Glomerular endothelial cell (primary cell): ENCODE results near the gene NKTR. TPM values are rescaled to one million over a fixed set of nuclear protein-coding genes. Genes with fewer than 3 reads are reported as not detected.
"Not testable (repeated sequence)": the region's sequence is repeated elsewhere in the genome, so short reads cannot be mapped to it uniquely, and the experiment has no call there.

ENCODE experiments used
- DNase-seq: peaks from one replicate; pipeline ENCODE4 v3.0.0-alpha.2; 2011; ENCODE audit warnings: low read depth, low spot score; ENCODE audit errors: extremely low read depth
- total RNA-seq: library from RNA; depleted of rRNA; stranded (reverse); fragments of >200 nt; gene quantifications from 2 replicates; pipeline ENCODE4 v1.2.3, GENCODE V29; 2015

NKTR gene
- 23.0 and 73.9 TPM in 2 replicates for total RNA-seq

DNA sequence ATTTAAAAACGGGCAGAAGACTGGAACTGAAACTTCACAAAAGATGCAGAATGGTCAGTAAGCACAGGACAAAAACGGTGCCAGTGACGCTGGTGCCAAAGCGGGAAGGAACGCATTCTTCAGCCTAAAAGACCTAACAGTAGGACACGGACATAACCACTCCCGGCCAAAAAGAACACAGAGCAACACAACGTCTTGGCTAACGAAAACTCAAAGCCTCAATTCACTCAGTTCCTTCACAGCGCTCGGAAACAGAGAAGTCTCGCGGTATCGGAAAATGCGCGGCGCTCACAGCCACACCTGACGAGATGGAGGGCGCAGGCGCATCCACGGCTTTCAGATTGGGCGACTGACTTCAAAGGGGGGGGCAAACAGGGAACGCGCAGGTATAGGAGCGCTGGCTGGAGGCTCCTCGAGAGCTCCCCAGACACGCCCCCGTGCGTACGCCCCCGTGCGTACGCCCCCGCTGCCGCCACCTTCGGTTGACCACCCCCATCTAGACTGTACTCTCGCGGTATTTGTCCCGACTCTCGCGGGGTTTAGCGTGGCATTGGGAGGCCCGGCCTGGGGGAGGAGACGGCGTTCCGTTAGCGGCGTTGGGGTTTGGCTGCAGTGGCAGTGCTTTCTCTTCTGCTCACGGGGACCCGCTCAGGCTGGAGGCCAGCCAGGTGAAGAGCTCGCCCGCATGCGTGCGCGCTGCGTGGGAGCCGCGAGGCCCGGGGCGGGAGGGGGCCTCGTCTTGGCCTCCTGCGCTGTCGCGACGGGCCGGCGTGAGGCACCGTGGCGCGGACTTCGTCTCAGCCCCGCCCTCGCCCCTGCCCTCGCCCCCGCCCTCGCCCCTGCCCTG, at the start of gene NKTR:
NKTR (plus strand) TSS at position 576 of the 847 bp plus-strand sequence. CDS start 321 bp downstream, outside the sequence.
- DNase-seq = peak; percentile 95

GRCh38 chr3:42552830-42553229, 47.7 kb upstream of the NKTR start:
- no peak for DNase-seq

DNA sequence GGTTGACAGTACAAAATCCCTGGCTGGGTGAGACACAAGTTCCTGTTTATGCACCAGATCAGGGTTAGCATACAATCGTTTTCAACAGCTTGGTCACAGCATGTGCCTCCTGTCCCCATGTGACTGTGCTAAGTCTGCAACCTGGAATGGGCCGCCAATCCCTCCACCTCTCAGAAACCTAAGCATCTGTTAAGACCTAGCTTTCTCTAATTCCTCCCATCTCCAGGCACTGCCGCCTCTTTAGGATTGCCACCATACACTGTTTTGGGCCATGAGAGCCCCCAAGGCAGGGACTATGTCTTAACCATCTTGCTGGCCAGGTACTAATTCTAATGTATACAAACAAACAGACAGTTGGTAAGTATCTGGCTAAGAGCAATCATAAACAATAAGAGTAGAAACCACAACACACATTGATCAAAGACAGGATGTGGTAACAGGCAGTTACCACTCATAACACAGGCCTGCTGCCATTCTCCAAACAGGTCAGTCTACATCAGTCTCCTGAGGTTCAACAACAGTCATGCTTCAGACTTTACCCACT, 44.3 kb upstream of the NKTR start:
- DNase-seq = no peak

GRCh38 chr3:42556817-42557216, 43.7 kb upstream of the NKTR start:
- DNase-seq = not testable (repeated sequence)

GRCh38 chr3:42557854-42558253, 42.6 kb upstream of the NKTR start:
- no peak for DNase-seq

DNA sequence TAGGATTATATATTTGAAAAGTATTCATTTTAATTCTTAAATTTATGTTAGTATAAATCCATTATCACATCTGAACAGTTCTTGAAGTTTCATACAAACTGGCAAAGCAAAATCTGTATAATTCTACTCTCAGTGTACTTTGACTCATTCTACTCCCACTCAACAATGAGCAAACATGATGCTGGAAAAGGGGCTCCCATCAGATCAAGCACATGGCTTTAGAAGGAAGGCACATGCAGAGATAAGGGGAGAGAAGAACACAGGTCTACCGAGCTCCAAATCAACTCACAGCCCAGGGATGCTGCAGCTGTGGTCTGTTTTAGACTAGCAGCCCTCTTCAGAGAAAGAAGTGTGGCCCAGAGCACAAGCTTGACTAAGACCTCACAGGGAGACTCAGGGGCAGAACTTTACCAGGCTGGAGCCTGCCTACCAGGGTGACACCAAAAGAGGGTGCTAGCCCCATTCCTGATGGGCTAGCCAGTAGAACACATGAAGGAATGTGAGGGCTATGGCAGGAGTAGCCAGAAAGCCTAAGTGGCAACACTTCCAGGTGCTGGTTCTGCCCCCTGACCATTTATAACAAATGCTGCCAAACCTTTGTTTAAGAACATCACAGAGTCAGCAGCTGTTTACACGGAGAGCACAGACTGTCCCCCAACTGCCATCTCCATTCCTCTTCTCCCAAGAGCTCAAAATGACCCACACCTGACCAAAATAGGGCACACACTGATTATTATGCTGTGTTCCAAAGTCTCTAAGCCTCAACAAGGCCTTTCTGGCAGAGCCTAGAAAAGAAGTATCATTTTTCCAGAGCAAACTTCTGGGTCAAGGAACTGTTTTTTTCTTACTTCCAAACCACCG, 38.2 kb upstream of the NKTR start:
- no peak for DNase-seq

DNA sequence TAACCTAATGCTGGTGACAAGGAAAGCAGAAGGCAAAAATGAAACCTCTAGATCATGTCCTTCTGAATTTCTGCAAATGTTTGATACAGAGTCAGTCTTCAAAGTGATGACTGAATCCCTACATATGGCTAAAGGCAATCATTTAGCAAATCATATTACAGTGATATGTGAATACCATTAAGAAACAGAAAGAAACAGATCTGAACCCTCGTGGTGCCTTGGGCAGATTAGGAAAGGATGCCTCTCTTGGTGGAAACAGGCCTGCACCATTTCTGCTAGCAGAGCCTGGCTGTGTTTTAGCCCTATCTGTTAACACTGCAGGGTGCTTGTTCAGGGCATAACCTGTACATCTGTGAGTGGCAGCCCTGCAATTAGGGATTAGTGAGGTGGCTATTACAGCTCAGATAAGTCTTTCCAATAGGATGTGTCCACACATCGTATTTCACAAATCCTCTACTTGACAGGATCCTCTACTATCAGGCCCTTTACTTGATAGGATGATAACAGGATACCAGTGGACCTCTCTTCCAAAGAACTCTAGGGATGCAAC, 30.8 kb upstream of the NKTR start:
- DNase-seq = no peak

- DNase-seq = no peak
Observed at GRCh38 chr3:42572278-42572677, 28.2 kb upstream of the NKTR start.

DNA sequence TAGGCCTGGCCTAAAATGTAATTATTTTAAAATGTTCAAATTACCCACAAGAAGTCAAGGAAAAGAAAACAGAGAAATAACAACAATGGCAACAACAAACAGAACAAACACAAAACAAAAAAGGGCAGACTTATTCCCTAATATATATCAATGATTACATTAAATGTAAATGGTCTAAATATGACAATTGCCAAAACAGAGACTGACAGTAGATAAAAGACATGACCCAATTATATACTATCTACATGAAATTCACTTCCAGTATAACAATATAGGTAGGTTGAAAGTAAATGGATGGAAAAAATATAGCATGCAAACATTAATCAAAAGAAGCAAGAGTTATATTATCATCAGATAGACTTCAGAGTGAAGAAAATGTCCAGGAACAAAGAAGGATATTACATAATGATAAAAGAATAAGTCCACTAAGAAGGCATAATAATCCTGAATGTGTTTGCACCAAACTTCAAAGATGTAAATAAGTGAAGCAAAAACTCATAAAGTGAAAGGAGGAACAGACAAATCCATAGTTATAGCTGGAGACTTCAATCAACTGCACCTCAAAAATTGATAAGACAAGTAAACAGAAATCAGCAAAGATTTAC, 25.2 kb upstream of the NKTR start:
- DNase-seq = no peak

DNA sequence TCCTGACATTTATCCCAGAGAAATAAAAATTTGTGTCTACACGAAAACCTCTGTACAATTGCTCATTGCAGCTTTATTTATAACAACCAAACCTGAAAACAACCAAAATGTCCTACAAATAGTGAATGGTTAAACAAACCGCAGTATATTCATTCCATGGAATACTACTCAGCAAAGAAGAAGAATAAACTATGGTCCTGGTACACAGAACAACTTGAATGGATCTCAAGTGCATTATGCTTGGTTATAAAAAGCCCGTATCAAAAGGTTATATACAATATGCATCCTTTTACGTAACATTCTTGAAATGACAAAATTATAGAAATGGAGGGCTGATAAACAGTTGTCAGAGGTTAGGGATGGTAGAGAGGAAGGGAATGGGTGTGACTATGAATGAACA, 22.4 kb upstream of the NKTR start:
- no peak for DNase-seq

DNA sequence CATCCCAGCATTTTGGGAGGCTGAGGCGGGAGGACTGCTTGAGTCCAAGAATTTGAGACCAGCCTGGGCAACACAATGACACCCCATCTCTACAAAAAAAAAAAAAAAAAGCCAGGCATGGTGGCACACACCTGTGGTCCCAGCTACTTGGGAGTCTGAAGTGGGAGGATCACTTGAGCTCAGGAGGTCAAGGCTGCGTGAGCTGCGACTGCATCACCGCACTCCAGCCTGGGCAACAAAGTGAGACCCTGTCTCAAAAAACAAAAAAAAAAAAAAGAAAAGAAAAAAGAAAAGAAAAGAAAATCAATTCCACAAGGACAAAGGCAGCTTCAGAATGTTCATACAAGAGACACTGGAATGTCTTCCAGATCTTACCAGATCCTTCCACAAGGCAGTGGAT, 21.1 kb upstream of the NKTR start:
- not testable (repeated sequence) for DNase-seq

DNA sequence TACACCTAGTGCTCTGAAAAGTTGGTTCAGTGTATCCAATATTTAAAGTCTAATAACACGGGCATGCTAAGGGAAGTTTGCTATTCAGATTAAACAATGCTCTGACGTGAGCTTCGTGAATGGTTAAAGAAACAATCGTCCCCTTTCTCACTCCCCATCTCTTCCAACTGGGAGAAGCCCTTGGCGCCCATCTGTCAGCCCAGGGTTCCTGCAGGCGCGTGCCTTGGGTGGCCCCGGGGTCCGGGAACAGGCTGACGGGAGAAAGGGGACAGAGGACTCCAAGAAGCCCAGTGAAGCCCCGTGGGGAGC, 19.1 kb upstream of the NKTR start:
- DNase-seq = no peak

GRCh38 chr3:42581709-42582473, 18.6 kb upstream of the NKTR start, which contains the start of gene SEC22C:
Gene SEC22C, minus strand, starts transcription at chr3:42581967. Its CDS starts 12,921 bp downstream, at chr3:42569046.
- DNase-seq = peak; percentile 36

DNA sequence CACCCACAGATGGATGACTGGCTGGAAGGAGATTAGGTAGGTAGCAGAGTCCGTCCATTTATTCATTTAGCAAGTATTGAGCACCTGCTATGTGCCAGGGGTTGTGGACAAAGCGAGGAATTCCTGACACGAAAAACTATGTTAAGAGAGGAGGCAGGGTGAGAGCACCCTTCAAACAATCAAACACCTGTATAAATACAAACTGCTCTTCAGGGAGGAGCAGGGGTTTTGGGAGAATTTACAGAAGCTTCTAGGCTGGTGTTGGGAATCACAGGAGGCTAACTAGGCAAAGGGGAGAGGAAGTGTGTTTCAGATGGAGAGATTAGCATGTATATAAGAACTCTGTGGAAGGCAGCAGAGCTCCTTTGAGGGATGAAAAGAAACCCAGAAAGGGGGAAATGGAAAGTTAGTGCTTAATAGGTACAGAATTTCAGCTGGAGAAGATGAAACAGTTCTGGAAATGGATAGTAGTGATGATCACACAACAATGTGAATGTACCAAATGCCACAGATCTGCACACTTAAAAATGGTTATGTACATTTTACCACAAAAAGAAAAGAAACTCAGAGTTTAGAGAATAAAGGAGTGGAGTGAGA, 17.9 kb upstream of the NKTR start:
- DNase-seq = no peak

- DNase-seq = no peak
Observed at GRCh38 chr3:42588625-42589024, 11.9 kb upstream of the NKTR start.

- no peak for DNase-seq
Observed at GRCh38 chr3:42589382-42590109, 10.9 kb upstream of the NKTR start.

DNA sequence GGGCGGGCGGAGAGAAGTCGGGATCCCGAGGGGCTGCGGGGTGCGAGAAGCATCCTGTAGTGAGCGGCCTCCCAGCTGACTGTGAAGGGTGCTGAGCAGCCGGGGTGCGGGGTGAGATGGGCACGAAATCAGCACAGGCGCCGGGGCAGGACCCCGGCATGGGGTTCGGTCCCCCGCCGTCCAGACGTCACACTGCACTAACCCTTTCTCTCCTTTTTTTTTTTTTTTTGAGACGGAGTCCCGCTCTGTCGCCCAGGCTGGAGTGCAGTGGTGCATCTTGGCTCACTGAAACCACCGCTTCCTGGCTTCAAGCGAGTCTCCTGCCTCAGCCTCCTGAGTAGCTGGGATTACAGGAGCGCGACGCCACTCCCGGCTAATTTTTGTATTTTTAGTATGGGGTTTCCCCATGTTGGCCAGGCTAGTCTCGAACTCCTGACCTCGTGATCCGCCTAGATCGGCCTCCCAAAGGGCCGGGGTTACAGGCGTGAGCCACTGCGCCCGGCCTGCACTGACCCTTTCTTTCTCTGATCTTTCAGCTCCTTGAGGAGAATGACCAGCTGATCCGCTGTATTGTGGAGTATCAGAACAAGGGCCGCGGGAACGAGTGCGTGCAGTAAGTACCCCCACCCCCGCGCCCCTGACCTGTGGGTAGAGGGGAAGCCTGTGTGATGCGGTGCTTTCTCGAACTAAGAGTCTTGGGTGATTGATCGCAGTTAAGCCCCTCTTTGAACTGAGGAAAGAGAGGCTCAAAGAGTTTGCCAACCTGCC, 9.3 kb upstream of the NKTR start:
- no peak for DNase-seq

DNA sequence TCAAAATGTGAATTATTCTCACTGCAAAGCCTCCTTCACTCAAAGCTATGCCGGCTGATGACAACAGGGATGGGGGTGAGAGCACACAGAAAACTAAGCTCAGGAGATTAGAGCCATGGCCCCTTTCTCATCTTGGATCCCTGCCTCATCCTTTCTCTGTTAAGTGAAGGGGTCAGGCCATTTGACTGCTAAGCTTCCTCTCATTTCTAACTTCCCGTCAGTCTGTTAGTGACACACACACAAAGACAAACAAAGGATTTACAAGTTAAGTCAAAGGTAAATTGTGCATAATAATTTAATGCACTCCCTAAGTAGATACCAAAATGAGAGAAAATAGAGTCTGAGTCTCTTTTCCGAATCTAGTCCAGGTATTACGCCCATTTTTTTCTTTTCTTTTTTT, 8.7 kb upstream of the NKTR start:
- DNase-seq = no peak
